ENCODE data around the gene NUDCD3.

DNA sequence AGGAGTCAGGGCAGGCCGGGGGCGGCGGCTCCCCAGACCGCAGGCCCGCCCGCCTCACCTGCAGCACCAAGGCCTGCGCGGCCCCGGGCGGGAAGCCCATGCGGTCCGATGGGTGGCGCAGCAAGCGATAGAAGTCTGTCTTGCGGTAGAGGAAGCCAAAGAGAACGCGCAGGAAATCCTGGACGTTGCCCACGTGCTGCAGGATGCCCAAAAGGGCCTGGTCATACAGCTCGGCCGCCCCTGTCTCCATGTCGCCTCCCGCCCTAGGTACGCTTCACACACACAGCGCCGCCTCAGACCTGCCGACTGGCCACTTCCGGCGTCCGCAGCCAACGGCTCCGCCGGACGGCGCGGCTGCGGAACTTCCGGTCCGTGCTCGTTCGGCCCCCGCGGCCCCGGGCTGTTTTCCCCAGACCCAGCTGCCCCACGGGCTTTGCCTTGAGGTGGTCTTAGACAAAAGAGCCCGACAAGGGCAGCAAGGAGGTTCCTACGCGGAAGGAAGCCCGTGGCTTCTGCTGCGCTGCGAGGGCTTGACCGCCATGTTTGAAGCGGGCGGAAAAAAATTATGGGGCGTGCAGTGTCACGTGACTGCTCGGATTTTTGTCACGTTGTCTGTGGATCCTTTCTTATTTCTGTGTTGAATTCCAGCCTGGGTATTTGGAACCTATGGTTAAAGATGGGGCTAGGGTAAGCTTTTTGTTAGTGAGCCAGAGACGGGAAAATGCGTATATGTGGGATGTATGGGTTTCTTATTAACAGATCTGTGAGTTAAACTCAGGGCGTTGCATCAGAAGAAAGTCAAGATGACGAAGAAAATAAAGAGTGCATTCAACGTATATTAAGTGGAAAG, at the start of gene NUDCD3:
- peak; percentile 84 for TF ChIP-seq ELF4 (IDR thresholded peaks at IDR 0.05)
- TF ChIP-seq FOXK2 (IDR thresholded peaks at IDR 0.05), result no peak
- no peak for TF ChIP-seq ARNT (IDR thresholded peaks at IDR 0.05)

All from HEK293T (cell line).